ENCODE data around the gene MAP1A.

Gene MAP1A

GRCh38 chr15:43517354-43518196, at the start of gene MAP1A:
TSS of gene MAP1A (plus strand) at chr15:43517608. CDS start at chr15:43521474, 3,866 bp downstream.
- no peak for TF ChIP-seq POLR2A (IDR thresholded peaks at IDR 0.05; ENCODE audit: low read depth, low read length)
- FAIRE-seq: no peak
- DNase-seq (ENCODE audit: insufficient read length, low spot score): no peak

- DNase-seq (ENCODE audit: insufficient read length, low spot score) (no peak), FAIRE-seq (peak; percentile 70)
- no peak for TF ChIP-seq POLR2A (IDR thresholded peaks at IDR 0.05; ENCODE audit: low read depth, low read length)
Measured at GRCh38 chr15:43469867-43470266, 47.5 kb upstream of the MAP1A start.

- no peak for DNase-seq (ENCODE audit: insufficient read length, low spot score)
- TF ChIP-seq POLR2A (IDR thresholded peaks at IDR 0.05; ENCODE audit: low read depth, low read length): no peak
- FAIRE-seq: no peak
Measured at GRCh38 chr15:43471975-43472374, 45.4 kb upstream of the MAP1A start.

GRCh38 chr15:43473885-43474284, 43.5 kb upstream of the MAP1A start:
- TF ChIP-seq POLR2A (IDR thresholded peaks at IDR 0.05; ENCODE audit: low read depth, low read length): no peak
- DNase-seq (ENCODE audit: insufficient read length, low spot score): no peak
- no peak for FAIRE-seq

GRCh38 chr15:43483297-43484128, 33.9 kb upstream of the MAP1A start:
- no peak for TF ChIP-seq POLR2A (IDR thresholded peaks at IDR 0.05; ENCODE audit: low read depth, low read length)
- DNase-seq (ENCODE audit: insufficient read length, low spot score) (no peak), FAIRE-seq (peak; percentile 36)

- FAIRE-seq (peak; percentile 38), DNase-seq (ENCODE audit: insufficient read length, low spot score) (no peak)
- no peak for TF ChIP-seq POLR2A (IDR thresholded peaks at IDR 0.05; ENCODE audit: low read depth, low read length)
Measured at GRCh38 chr15:43484455-43484854, 33.0 kb upstream of the MAP1A start.

GRCh38 chr15:43487271-43487895, 30.0 kb upstream of the MAP1A start:
- no peak for FAIRE-seq
- TF ChIP-seq POLR2A (IDR thresholded peaks at IDR 0.05; ENCODE audit: low read depth, low read length): no peak
- no peak for DNase-seq (ENCODE audit: insufficient read length, low spot score)

- TF ChIP-seq POLR2A (IDR thresholded peaks at IDR 0.05; ENCODE audit: low read depth, low read length): no peak
- FAIRE-seq (no peak), DNase-seq (ENCODE audit: insufficient read length, low spot score) (no peak)
Measured at GRCh38 chr15:43488790-43489189, 28.6 kb upstream of the MAP1A start.

GRCh38 chr15:43489191-43489590, 28.2 kb upstream of the MAP1A start:
- FAIRE-seq: no peak
- no peak for DNase-seq (ENCODE audit: insufficient read length, low spot score)
- no peak for TF ChIP-seq POLR2A (IDR thresholded peaks at IDR 0.05; ENCODE audit: low read depth, low read length)

GRCh38 chr15:43492266-43492665, 25.1 kb upstream of the MAP1A start:
- FAIRE-seq (no peak), DNase-seq (ENCODE audit: insufficient read length, low spot score) (no peak)
- no peak for TF ChIP-seq POLR2A (IDR thresholded peaks at IDR 0.05; ENCODE audit: low read depth, low read length)

GRCh38 chr15:43492673-43493601, 24.5 kb upstream of the MAP1A start, which contains the start of gene TP53BP1:
TSS of gene TP53BP1 (minus strand) at chr15:43493156. CDS start at chr15:43493043, 113 bp downstream.
- DNase-seq (ENCODE audit: insufficient read length, low spot score) (peak; percentile 86), FAIRE-seq (peak; percentile 91)
- TF ChIP-seq POLR2A (IDR thresholded peaks at IDR 0.05; ENCODE audit: low read depth, low read length): peak; percentile 59

- DNase-seq (ENCODE audit: insufficient read length, low spot score): no peak
- no peak for TF ChIP-seq POLR2A (IDR thresholded peaks at IDR 0.05; ENCODE audit: low read depth, low read length)
- FAIRE-seq: no peak
Measured at GRCh38 chr15:43493703-43494472, 23.5 kb upstream of the MAP1A start.

Measured in H54 (cell line).